Endothelial cell (in vitro differentiated cells): Measurements from ENCODE around the gene LRIT3. TPM values are rescaled to one million over a fixed set of nuclear protein-coding genes. Genes with fewer than 3 reads are reported as not detected.

Experiments
- DNase-seq: peaks from one replicate; pipeline ENCODE4 v3.0.0; 2021; ENCODE audit warnings: low spot score
- H3K27ac Mint-ChIP-seq: one replicate; pipeline ENCODE4 v1.8.0; 2021; ENCODE audit warnings: mixed read lengths, inconsistent platforms; ENCODE audit not compliant: unreplicated experiment
- H3K27me3 Mint-ChIP-seq: one replicate; pipeline ENCODE4 v1.8.0; 2021; ENCODE audit warnings: mild to moderate bottlenecking, moderate library complexity, mixed read lengths, inconsistent platforms; ENCODE audit not compliant: unreplicated experiment
- H3K36me3 Mint-ChIP-seq: one replicate; pipeline ENCODE4 v1.8.0; 2021; ENCODE audit warnings: mild to moderate bottlenecking, low read depth, mixed read lengths, inconsistent platforms; ENCODE audit not compliant: unreplicated experiment
- H3K4me1 Mint-ChIP-seq: one replicate; pipeline ENCODE4 v1.8.0; 2021; ENCODE audit warnings: mild to moderate bottlenecking, mixed read lengths, inconsistent platforms; ENCODE audit not compliant: unreplicated experiment
- H3K4me3 Mint-ChIP-seq: one replicate; pipeline ENCODE4 v1.8.0; 2021; ENCODE audit warnings: mild to moderate bottlenecking, mixed read lengths, inconsistent platforms; ENCODE audit not compliant: unreplicated experiment
- H3K9me3 Mint-ChIP-seq: one replicate; pipeline ENCODE4 v1.8.0; 2021; ENCODE audit warnings: mixed read lengths, inconsistent platforms; ENCODE audit not compliant: unreplicated experiment
- total RNA-seq: library from RNA; stranded (reverse); fragmentation: NEBNext Ultra II Directional; extraction: Animal tissue kit (Norgen Biotek cat#: 25700); gene quantifications from one replicate; pipeline ENCODE4 v1.2.1, GENCODE V29; 2021; ENCODE audit not compliant: unreplicated experiment
- TF ChIP-seq, protein P1 (sequence below): fragments of 200-600 bp; sonication (generic); IDR thresholded peaks from one replicate; pipeline ENCODE4 v1.5.0; 2021; ENCODE audit warnings: antibody characterized with exemption; ENCODE audit not compliant: unreplicated experiment

The LRIT3 gene
- total RNA-seq, 1 donor from 2014 or later = 0.95 TPM

DNA sequence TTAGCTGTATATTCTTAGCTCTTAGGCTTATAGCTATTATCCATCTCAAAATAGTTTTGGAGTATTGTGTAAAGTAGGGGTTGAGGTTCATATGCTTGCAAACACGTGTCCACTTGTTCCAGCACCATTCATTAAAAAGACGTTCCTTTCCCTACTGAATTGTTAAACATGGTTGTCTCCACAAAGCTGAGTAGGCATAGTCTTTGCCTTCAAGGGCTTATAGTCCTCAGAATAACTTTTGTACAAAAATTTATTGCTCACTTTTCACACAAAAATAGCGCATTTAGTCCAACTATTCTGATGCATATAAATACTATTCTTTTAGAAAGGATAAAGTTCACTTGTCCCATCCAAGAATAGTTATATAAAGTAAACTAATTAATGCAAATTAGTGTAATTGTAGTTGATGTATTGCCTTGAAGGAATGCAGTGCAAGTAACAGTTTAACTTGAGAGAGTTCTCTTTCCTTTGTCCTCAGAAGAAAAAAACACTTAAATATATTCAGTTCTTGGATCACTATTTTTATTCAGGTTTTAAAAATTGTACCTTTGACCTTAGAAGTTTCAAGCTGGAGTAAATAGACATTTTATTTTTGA, 14.1 kb downstream of the LRIT3 start:
- H3K27ac Mint-ChIP-seq = no peak overlapping the region
- H3K9me3 Mint-ChIP-seq = peaks cover 8% of the 10 kb centered on the region
- H3K4me1 Mint-ChIP-seq = peaks cover 2% of the 10 kb centered on the region
- peaks cover 2% of the 10 kb centered on the region for H3K27me3 Mint-ChIP-seq
- peaks cover 14% of the 10 kb centered on the region for H3K36me3 Mint-ChIP-seq
- no peak overlapping the region for H3K4me3 Mint-ChIP-seq
- TF ChIP-seq, protein P1, sequence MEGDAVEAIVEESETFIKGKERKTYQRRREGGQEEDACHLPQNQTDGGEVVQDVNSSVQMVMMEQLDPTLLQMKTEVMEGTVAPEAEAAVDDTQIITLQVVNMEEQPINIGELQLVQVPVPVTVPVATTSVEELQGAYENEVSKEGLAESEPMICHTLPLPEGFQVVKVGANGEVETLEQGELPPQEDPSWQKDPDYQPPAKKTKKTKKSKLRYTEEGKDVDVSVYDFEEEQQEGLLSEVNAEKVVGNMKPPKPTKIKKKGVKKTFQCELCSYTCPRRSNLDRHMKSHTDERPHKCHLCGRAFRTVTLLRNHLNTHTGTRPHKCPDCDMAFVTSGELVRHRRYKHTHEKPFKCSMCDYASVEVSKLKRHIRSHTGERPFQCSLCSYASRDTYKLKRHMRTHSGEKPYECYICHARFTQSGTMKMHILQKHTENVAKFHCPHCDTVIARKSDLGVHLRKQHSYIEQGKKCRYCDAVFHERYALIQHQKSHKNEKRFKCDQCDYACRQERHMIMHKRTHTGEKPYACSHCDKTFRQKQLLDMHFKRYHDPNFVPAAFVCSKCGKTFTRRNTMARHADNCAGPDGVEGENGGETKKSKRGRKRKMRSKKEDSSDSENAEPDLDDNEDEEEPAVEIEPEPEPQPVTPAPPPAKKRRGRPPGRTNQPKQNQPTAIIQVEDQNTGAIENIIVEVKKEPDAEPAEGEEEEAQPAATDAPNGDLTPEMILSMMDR = no peak
- no peak for DNase-seq

DNA sequence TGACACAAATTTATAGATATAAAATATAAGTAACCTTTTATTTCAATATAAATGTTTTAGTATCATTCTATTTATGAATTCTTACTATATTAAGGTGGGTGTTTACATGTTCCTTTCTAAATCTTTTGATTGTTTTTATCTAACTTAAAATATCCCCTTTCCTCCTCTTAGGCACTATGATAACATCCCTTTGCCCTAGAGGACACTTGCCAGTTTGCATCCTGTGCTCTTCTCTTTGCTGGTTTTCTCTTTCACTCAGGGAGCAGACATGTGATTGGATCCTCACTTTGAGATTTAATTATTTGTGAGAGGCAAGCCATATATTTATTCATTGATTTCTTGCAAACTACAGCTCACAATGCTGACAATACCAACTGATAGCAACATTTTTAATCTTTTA, 16.2 kb downstream of the LRIT3 start:
- Mint-ChIP-seq H3K9me3 (peaks cover 8% of the 10 kb centered on the region), H3K27me3 (no peaks in the 10 kb centered on the region), H3K36me3 (peaks cover 1% of the 10 kb centered on the region), H3K4me3 (no peak overlapping the region), H3K27ac (no peak overlapping the region), H3K4me1 (peaks cover 2% of the 10 kb centered on the region)
- TF ChIP-seq, protein P1 = no peak
- no peak for DNase-seq

DNA sequence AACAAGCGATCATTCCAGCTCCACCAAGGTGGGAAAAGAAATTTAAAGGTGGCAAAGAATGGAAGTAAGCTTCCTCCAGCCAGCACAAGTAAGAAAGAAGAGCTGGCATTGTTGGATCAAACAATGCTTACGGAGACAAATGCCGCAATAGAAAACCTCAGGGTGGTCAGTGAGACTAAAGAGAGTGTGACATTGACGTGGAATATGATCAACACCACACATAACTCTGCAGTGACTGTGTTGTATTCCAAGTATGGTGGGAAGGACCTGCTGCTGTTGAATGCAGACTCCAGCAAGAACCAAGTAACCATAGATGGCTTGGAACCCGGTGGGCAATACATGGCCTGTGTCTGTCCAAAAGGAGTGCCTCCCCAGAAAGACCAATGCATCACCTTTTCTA, 22.2 kb downstream of the LRIT3 start:
- Mint-ChIP-seq H3K36me3 (peaks cover 1% of the 10 kb centered on the region), H3K4me3 (no peak overlapping the region), H3K27ac (no peak overlapping the region), H3K9me3 (no peaks in the 10 kb centered on the region), H3K4me1 (peaks cover 9% of the 10 kb centered on the region), H3K27me3 (no peaks in the 10 kb centered on the region)
- TF ChIP-seq, protein P1 = no peak
- DNase-seq = no peak

DNA sequence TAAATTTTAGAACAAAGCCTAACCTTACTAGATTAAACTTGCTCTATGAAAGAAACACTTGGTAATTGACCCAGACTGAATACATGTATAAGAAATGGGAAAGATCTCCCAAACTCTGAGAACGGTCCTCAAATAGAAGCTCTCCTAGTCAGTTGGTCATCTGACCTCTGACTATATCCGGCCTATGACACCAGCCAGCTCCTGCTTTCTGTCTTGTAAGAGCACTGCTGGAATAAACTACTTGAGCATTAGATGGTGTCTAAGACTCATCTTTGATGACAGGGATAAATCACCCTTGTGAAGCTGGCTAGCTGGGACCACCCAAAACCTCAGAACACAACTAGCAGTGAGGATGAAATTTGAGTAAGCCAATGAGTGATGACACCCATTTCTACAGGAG, 24.2 kb downstream of the LRIT3 start:
- no peak overlapping the region for H3K4me3 Mint-ChIP-seq
- H3K9me3 Mint-ChIP-seq = no peaks in the 10 kb centered on the region
- peak overlapping the region; percentile 7 for H3K27ac Mint-ChIP-seq
- no peak for DNase-seq
- no peaks in the 10 kb centered on the region for H3K27me3 Mint-ChIP-seq
- H3K4me1 Mint-ChIP-seq = peaks cover 9% of the 10 kb centered on the region
- H3K36me3 Mint-ChIP-seq = peaks cover 5% of the 10 kb centered on the region
- TF ChIP-seq, protein P1 = no peak

DNA sequence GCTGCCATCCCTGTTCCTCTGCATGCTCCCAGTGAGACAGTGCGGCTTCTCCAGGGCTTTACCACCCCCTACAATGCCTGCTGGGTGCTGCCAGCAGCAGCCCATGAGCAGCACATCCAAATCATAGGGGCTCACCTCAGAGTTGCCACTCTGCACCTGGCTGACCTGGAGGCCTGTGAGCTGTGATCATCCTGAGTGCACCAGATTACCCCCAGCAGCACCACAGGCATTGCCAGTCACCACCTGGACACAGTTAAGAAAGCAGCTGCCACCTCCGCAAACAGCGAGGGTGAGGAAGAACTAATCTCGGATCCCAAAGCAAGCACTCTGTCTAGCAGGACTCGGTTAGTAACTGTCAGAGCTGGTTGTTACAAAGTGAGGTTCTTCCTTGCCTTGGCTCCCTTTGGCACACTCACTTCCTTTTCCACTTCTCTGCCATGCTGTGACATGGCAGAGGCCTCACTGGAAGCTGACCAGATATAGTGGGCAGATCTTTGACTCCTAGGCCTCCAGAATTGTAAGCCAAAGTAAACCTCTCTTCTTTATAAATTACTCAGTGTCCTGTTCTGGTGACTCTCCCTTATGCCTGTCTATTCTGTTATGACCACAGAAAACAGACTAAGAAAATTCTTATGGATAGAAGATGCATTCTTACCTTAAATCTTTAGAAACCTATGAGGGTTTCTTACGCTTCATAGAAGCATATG, 25.2 kb downstream of the LRIT3 start:
- H3K4me1 Mint-ChIP-seq = peaks cover 9% of the 10 kb centered on the region
- peaks cover 5% of the 10 kb centered on the region for H3K36me3 Mint-ChIP-seq
- no peaks in the 10 kb centered on the region for H3K27me3 Mint-ChIP-seq
- TF ChIP-seq, protein P1 = no peak
- H3K27ac Mint-ChIP-seq = no peak overlapping the region
- H3K4me3 Mint-ChIP-seq = no peak overlapping the region
- no peak for DNase-seq
- H3K9me3 Mint-ChIP-seq = no peaks in the 10 kb centered on the region
